Endothelial cell of umbilical vein (primary cell): ENCODE data around the gene SYNGR1. TPM values are rescaled to one million over a fixed set of nuclear protein-coding genes. Genes with fewer than 3 reads are reported as not detected.
"Not testable (repeated sequence)": the region's sequence is repeated elsewhere in the genome, so short reads cannot be mapped to it uniquely, and the experiment has no call there.

Experiments used
- BruUV-seq: library from RNA; stranded (reverse); fragments of 400-500 nt; replicated peaks from 2 replicates; lab custom pipeline; 2021; lab: Mats Ljungman, UMichigan
- CTCF ChIA-PET: fragments of 300-600, 350-600 bp; sonication (Branson Sonifier 250); formaldehyde crosslinking; loops from one replicate; lab custom pipeline; 2021; ENCODE audit warnings: antibody characterized with exemption, inconsistent platforms; lab: Charles Lee
- POLR2A ChIA-PET: fragments of 300-600, 350-600 bp; sonication (Branson Sonifier 250); formaldehyde crosslinking; loops from one replicate; lab custom pipeline; 2021; ENCODE audit warnings: antibody characterized with exemption, inconsistent platforms; lab: Charles Lee
- DNase-seq: peaks from one replicate; pipeline ENCODE4 v3.0.0-alpha.2; 2011; ENCODE audit warnings: low read depth, low spot score
- FAIRE-seq: peaks from 2 replicates; lab custom pipeline; 2011; peaks lifted over from hg19 to GRCh38; lab: Jason Lieb, UNC
- H2AFZ ChIP-seq: 2 replicates; pipeline ENCODE4 v1.6.0; 2012; ENCODE audit warnings: low read depth, low read length, control low read depth, inconsistent platforms
- H3K27ac ChIP-seq: 2 replicates; pipeline ENCODE4 v1.5.1; 2011; ENCODE audit warnings: low read depth, mild to moderate bottlenecking, control low read depth, low read length, moderate library complexity; ENCODE audit not compliant: insufficient read depth
- H3K27me3 ChIP-seq, 2 experiments: 2 replicates each; pipeline versions ENCODE4 v1.6.0 to v1.6.1; 2011; ENCODE audit warnings: low read length in 2 of 2, mixed read lengths in 1 of 2; ENCODE audit not compliant: control insufficient read depth in 2 of 2, insufficient read depth in 2 of 2
- H3K36me3 ChIP-seq, 2 experiments: 2 replicates in 1 of 2; 3 replicates in 1 of 2; pipeline ENCODE4 v1.5.1; 2011; ENCODE audit warnings: low read length in 2 of 2, mild to moderate bottlenecking in 1 of 2, moderate library complexity in 1 of 2; ENCODE audit not compliant: control insufficient read depth in 2 of 2, insufficient read depth in 2 of 2; ENCODE audit errors: extremely low read depth in 1 of 2
- H3K4me1 ChIP-seq: 3 replicates; pipeline ENCODE4 v1.5.1; 2011; ENCODE audit warnings: mild to moderate bottlenecking, low read length; ENCODE audit not compliant: control insufficient read depth, insufficient read depth; ENCODE audit errors: extremely low read depth
- H3K4me2 ChIP-seq: 2 replicates; pipeline ENCODE4 v1.6.1; 2011; ENCODE audit warnings: low read length, control low read depth, mixed read lengths; ENCODE audit not compliant: insufficient read depth
- H3K4me3 ChIP-seq, 3 experiments: fragments of 200-600 bp in 1 of 3; sonication (generic), shearing (Covaris generic) in 1 of 3; replicated peaks in 1 of 3; 2 replicates each; pipeline ENCODE4 v1.5.1; 2011 to 2016; ENCODE audit warnings: control low read depth in 3 of 3, low read length in 3 of 3, mild to moderate bottlenecking in 2 of 3, inconsistent platforms in 1 of 3, low read depth in 1 of 3, moderate library complexity in 1 of 3; ENCODE audit not compliant: insufficient read depth in 1 of 3
- H3K79me2 ChIP-seq: 2 replicates; pipeline ENCODE4 v1.6.0; 2012; ENCODE audit warnings: low read length, inconsistent platforms; ENCODE audit not compliant: control insufficient read depth, insufficient read depth
- H3K9ac ChIP-seq: replicated peaks from 2 replicates; pipeline ENCODE3; 2011; ENCODE audit warnings: low read length, control low read depth; ENCODE audit not compliant: insufficient read depth; ENCODE audit errors: extremely low read depth
- H3K9me1 ChIP-seq: replicated peaks from 3 replicates; pipeline ENCODE4 v1.6.0; 2011; ENCODE audit warnings: mild to moderate bottlenecking, low read length; ENCODE audit not compliant: control insufficient read depth, insufficient read depth; ENCODE audit errors: extremely low read depth
- H3K9me3 ChIP-seq: replicated peaks from 2 replicates; pipeline ENCODE4 v1.5.1; 2012; ENCODE audit warnings: low read length, inconsistent platforms; ENCODE audit not compliant: control insufficient read depth, insufficient read depth
- H4K20me1 ChIP-seq: replicated peaks from 2 replicates; pipeline ENCODE3; 2011; ENCODE audit warnings: mild to moderate bottlenecking, low read length; ENCODE audit not compliant: control insufficient read depth, insufficient read depth; ENCODE audit errors: extremely low read depth
- EZH2 ChIP-seq: IDR thresholded peaks from 2 replicates; pipeline ENCODE4 v1.6.1; 2012; ENCODE audit warnings: borderline replicate concordance, low read depth, mild to moderate bottlenecking, moderate library complexity, low read length, inconsistent platforms; ENCODE audit not compliant: severe bottlenecking
- FOS ChIP-seq: IDR thresholded peaks from 2 replicates; pipeline ENCODE4 v1.6.1; 2011; ENCODE audit warnings: mild to moderate bottlenecking, low read length, moderate library complexity, borderline replicate concordance; ENCODE audit not compliant: insufficient read depth
- GATA2 ChIP-seq: IDR thresholded peaks from 2 replicates; pipeline ENCODE4 v1.7.0; 2011; ENCODE audit warnings: low read depth, mild to moderate bottlenecking, moderate library complexity, mixed read lengths, low read length; ENCODE audit not compliant: insufficient read length, insufficient read depth
- JUN ChIP-seq: IDR thresholded peaks from 2 replicates; pipeline ENCODE4 v1.6.1; 2011; ENCODE audit warnings: borderline replicate concordance, low read depth; ENCODE audit not compliant: insufficient read length, insufficient read depth
- MYC ChIP-seq: IDR thresholded peaks from one replicate; pipeline ENCODE4 v1.6.1; 2011; ENCODE audit warnings: mild to moderate bottlenecking, low read depth, low read length
- POLR2A ChIP-seq: IDR thresholded peaks from 2 replicates; pipeline ENCODE4 v1.6.1; 2012; ENCODE audit warnings: low read depth, mild to moderate bottlenecking, control low read depth, low read length
- POLR2AphosphoS5 ChIP-seq: IDR thresholded peaks from 2 replicates; pipeline ENCODE4 v1.6.1; 2012; ENCODE audit warnings: low read depth, mild to moderate bottlenecking, control low read depth, low read length, moderate library complexity; ENCODE audit not compliant: insufficient read depth
- dilution Hi-C: fragments of 300-500 bp; cut with MboI; formaldehyde crosslinking; loops from one replicate; pipeline ENCODE4 v1.15.0; 2019; ENCODE audit warnings: low sequenced_read_pairs; ENCODE audit not compliant: extremely low pct_ligation_motif_present
- intact Hi-C: fragments of 100-400 bp; cut with micrococcal nuclease; formaldehyde crosslinking; loops from one replicate; pipeline ENCODE4 v1.10.0; 2022
- polyA plus RNA-seq, 4 experiments: library from polyadenylated mRNA; depleted of rRNA in 3 of 4; stranded (reverse) in 3 of 4; unstranded in 1 of 4; fragments of >200 nt; gene quantifications; 2 replicates each; pipeline versions ENCODE4 v1.2.1 to v1.2.3, GENCODE V29; 2011 to 2012; ENCODE audit warnings: missing spikeins in 1 of 4
- total RNA-seq: library from RNA; stranded (reverse); gene quantifications from 2 replicates; pipeline ENCODE4 v1.2.3, GENCODE V29; 2021
- TF ChIP-seq, protein P1 (sequence below): IDR thresholded peaks from 2 replicates; pipeline ENCODE4 v1.6.1; 2011; ENCODE audit not compliant: insufficient read depth, insufficient read length
- TF ChIP-seq, protein P2 (sequence below), 2 donors: IDR thresholded peaks; 1 replicate in 1 of 2; 2 replicates in 1 of 2; pipeline ENCODE4 v1.5.1; 2011; ENCODE audit warnings: low read length in 2 of 2, mild to moderate bottlenecking in 2 of 2, moderate library complexity in 2 of 2, control low read depth in 1 of 2, inconsistent platforms in 1 of 2, low read depth in 1 of 2; ENCODE audit not compliant: insufficient read depth in 1 of 2; ENCODE audit errors: extremely low read depth in 1 of 2

SYNGR1 gene
- total and polyA plus RNA-seq, 2 donors (not counting 3 experiments of a cell fraction or from before 2014, with no cell fraction given) = 3.8 to 10.2 TPM

DNA sequence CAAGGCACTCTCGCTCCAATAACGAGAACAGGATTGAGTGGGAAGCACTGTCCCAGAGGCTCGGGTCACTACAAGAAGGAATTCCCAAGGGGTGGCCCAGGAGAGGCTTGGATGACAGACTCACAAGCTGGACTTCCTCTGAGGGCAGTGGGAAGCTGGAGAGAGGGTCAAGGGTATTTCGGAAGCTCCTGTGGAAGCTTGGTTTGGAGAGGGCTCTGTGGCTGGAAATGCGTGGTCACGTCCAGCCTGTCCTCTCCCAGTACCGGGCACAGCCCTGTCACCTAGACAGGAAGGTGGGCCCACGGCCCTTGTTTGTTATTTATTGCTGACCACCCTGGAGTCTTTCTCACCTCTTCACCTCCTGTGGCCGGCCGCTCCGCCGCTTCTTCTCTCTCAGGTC lies 5.3 kb downstream of the SYNGR1 start:
- no peaks in the 10 kb centered on the region for H4K20me1 ChIP-seq
- H3K9me3 ChIP-seq = no peaks in the 10 kb centered on the region
- dilution Hi-C loops = no loop called here
- no peaks in the 10 kb centered on the region for H3K79me2 ChIP-seq
- DNase-seq (no peak), FAIRE-seq (no peak)
- no peak overlapping the region for H3K4me3 ChIP-seq
- intact Hi-C loops = no loop called here
- H3K27ac ChIP-seq = no peak overlapping the region
- no peaks in the 10 kb centered on the region for H3K36me3 ChIP-seq
- ChIA-PET CTCF (interaction anchor here (1.5 to 2.0 kb wide), 2 partner anchors 12 to 38 kb away, joined by 4 to 7 read pairs; no protein-coding TSS in a partner anchor), POLR2A (no interaction called here)
- H3K9me1 ChIP-seq = no peaks in the 10 kb centered on the region
- BruUV-seq = no TSS peak
- no peaks in the 10 kb centered on the region for H3K4me1 ChIP-seq
- H3K9ac ChIP-seq = no peak overlapping the region
- H3K4me2 ChIP-seq = no peak overlapping the region
- H3K27me3 ChIP-seq = peaks cover 0 to 2% of the 10 kb centered on the region in 2 experiments
- TF ChIP-seq, protein P1, sequence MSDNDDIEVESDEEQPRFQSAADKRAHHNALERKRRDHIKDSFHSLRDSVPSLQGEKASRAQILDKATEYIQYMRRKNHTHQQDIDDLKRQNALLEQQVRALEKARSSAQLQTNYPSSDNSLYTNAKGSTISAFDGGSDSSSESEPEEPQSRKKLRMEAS = no peak
- TF ChIP-seq EZH2 (no peak), POLR2A (no peak), GATA2 (no peak), JUN (no peak), FOS (no peak), MYC (no peak), POLR2AphosphoS5 (no peak)
- TF ChIP-seq, protein P2, sequence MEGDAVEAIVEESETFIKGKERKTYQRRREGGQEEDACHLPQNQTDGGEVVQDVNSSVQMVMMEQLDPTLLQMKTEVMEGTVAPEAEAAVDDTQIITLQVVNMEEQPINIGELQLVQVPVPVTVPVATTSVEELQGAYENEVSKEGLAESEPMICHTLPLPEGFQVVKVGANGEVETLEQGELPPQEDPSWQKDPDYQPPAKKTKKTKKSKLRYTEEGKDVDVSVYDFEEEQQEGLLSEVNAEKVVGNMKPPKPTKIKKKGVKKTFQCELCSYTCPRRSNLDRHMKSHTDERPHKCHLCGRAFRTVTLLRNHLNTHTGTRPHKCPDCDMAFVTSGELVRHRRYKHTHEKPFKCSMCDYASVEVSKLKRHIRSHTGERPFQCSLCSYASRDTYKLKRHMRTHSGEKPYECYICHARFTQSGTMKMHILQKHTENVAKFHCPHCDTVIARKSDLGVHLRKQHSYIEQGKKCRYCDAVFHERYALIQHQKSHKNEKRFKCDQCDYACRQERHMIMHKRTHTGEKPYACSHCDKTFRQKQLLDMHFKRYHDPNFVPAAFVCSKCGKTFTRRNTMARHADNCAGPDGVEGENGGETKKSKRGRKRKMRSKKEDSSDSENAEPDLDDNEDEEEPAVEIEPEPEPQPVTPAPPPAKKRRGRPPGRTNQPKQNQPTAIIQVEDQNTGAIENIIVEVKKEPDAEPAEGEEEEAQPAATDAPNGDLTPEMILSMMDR (IDR thresholded peaks at IDR 0.05; ENCODE audit: extremely low read depth in 1 of 2, insufficient read depth in 1 of 2, low read depth in 1 of 2, low read length in 2 of 2) = no peak
- no peak overlapping the region for H2AFZ ChIP-seq

DNA sequence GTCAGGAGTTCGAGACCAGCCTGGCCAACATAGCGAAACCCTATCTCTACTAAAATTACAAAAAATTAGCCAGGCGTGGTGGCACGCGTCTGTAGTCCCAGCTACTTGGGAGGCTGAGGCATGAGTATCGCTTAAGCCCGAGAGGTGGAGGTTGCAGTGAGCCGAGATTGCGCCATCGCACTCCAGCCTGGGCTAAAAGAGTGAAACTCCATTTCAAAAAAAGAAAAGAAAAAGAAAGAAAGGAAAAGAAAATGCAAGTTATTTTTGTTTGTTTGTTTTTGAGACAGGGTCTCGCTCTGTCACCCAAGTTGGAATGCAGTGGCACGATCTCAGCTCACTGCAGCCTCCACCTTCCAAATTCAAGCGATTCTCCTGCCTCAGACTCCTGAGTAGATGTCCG lies 6.0 kb downstream of the SYNGR1 start:
- H3K27ac ChIP-seq, H3K4me3 ChIP-seq, BruUV-seq, H3K79me2 ChIP-seq, intact Hi-C loops, CTCF ChIA-PET, H2AFZ ChIP-seq, POLR2A ChIA-PET, H4K20me1 ChIP-seq, H3K9me3 ChIP-seq, H3K9me1 ChIP-seq, H3K27me3 ChIP-seq, H3K36me3 ChIP-seq, dilution Hi-C loops, H3K4me1 ChIP-seq, FAIRE-seq, H3K4me2 ChIP-seq, H3K9ac ChIP-seq, DNase-seq: not testable (repeated sequence)
